K562 (cell line): ENCODE measurements around the gene ERH. TPM values are rescaled to one million over a fixed set of nuclear protein-coding genes. Genes with fewer than 3 reads are reported as not detected.

Experiments
- AFF4 ChIP-seq: sonication (generic); formaldehyde crosslinking; IDR thresholded peaks from 2 replicates; pipeline ENCODE4 v1.8.0; 2023; ENCODE audit warnings: mild to moderate bottlenecking, missing genetic modification reagents
- CEBPB ChIP-seq: fragments of 450-650 bp; IDR thresholded peaks from 2 replicates; pipeline ENCODE4 v1.6.1; 2016; ENCODE audit warnings: missing genetic modification characterization, missing compliant biosample characterization
- CHD2 ChIP-seq: IDR thresholded peaks from 2 replicates; pipeline ENCODE4 v1.6.1; 2011; ENCODE audit warnings: low read depth, low read length
- CREM ChIP-seq: IDR thresholded peaks from 2 replicates; pipeline ENCODE4 v1.6.1; 2014; ENCODE audit warnings: antibody characterized with exemption, low read depth
- FOXM1 ChIP-seq, 2 experiments: fragments of 450-650 bp in 1 of 2; sonication (generic) in 1 of 2; formaldehyde crosslinking in 1 of 2; IDR thresholded peaks; 2 replicates each; pipeline versions ENCODE4 v1.6.1 to v1.9.0; 2017 to 2022; ENCODE audit warnings: low read depth in 2 of 2, mild to moderate bottlenecking in 2 of 2, missing genetic modification reagents in 1 of 2, moderate library complexity in 1 of 2
- HDAC8 ChIP-seq: fragments of 450-650 bp; IDR thresholded peaks from 2 replicates; pipeline ENCODE4 v1.6.1; 2016; ENCODE audit warnings: mild to moderate bottlenecking, missing genetic modification characterization, moderate library complexity, missing compliant biosample characterization
- IFI16 ChIP-seq: fragments of 250-450 bp; sonication (Bioruptor Pico); IDR thresholded peaks from 2 replicates; pipeline ENCODE4 v2.1.2; 2022; ENCODE audit warnings: mild to moderate bottlenecking, inconsistent platforms
- JUN ChIP-seq, 2 experiments: sonication (generic) in 1 of 2; formaldehyde crosslinking in 1 of 2; IDR thresholded peaks; 2 replicates each; pipeline versions ENCODE4 v1.6.1 to v1.8.0; 2012 to 2022; ENCODE audit warnings: borderline replicate concordance in 2 of 2, mild to moderate bottlenecking in 2 of 2, improper control_type of control experiment in 1 of 2, low read depth in 1 of 2, low read length in 1 of 2, missing genetic modification reagents in 1 of 2
- KHSRP ChIP-seq: fragments of 450-650 bp; IDR thresholded peaks from 2 replicates; pipeline ENCODE4 v1.6.1; 2017
- L3MBTL2 ChIP-seq: fragments of 450-650 bp; IDR thresholded peaks from 2 replicates; pipeline ENCODE4 v1.6.1; 2016; ENCODE audit warnings: mild to moderate bottlenecking, moderate library complexity
- NFIX ChIP-seq: fragments of 250-450 bp; sonication (Bioruptor Pico); IDR thresholded peaks from 2 replicates; pipeline ENCODE4 v1.4.0; 2020; ENCODE audit warnings: low read depth, mild to moderate bottlenecking, moderate library complexity
- NFYB ChIP-seq: IDR thresholded peaks from 2 replicates; pipeline ENCODE4 v1.6.1; 2011; ENCODE audit warnings: mild to moderate bottlenecking, moderate library complexity; ENCODE audit not compliant: insufficient read length; ENCODE audit errors: extremely low read depth
- RHOXF2B ChIP-seq: fragments of 250-450 bp; sonication (Bioruptor Pico); conservative IDR thresholded peaks from 2 replicates; pipeline ENCODE4 v1.5.1; 2021
- SIRT6 ChIP-seq: IDR thresholded peaks from one replicate; pipeline ENCODE4 v1.6.1; 2012; ENCODE audit warnings: low read depth, mild to moderate bottlenecking, control low read depth, inconsistent platforms, low read length, moderate library complexity
- SPI1 ChIP-seq: IDR thresholded peaks from 2 replicates; pipeline ENCODE4 v1.6.1; 2011; ENCODE audit warnings: low read depth, low read length, control low read depth, borderline replicate concordance
- TEAD4 ChIP-seq, 2 experiments: sonication (generic) in 1 of 2; formaldehyde crosslinking in 1 of 2; IDR thresholded peaks; 2 replicates each; pipeline versions ENCODE4 v1.6.1 to v1.8.0; 2012 to 2022; ENCODE audit warnings: borderline replicate concordance in 1 of 2, inconsistent platforms in 1 of 2, low read length in 1 of 2, mild to moderate bottlenecking in 1 of 2, missing genetic modification reagents in 1 of 2
- U2AF1 ChIP-seq: fragments of 200-400 bp; formaldehyde crosslinking; optimal IDR thresholded peaks from 2 replicates; pipeline ENCODE3; 2017; ENCODE audit warnings: mild to moderate bottlenecking, low read depth, low read length, moderate library complexity
- ZNF165 ChIP-seq: fragments of 250-450 bp; sonication (Bioruptor Pico); IDR thresholded peaks from 2 replicates; pipeline ENCODE4 v1.4.0; 2020; ENCODE audit warnings: borderline replicate concordance
- ZSCAN32 ChIP-seq: fragments of 450-650 bp; formaldehyde crosslinking; IDR thresholded peaks from 2 replicates; pipeline ENCODE4 v1.4.0; 2020; ENCODE audit warnings: mild to moderate bottlenecking, moderate library complexity
- polyA plus RNA-seq, 8 experiments: library from polyadenylated mRNA; depleted of rRNA in 4 of 8; stranded (reverse) in 5 of 8; unstranded in 3 of 8; fragments of >200 nt; fragmentation: Nextera tagmentation in 2 of 8; fragmentation: Illumina TruSeq in 1 of 8; extraction: Ambion mirVana in 2 of 8; extraction: Trizol in 1 of 8; gene quantifications; 2 replicates each; pipeline versions ENCODE4 v1.2.1 to v1.2.3, GENCODE V29; 2011 to 2014; ENCODE audit warnings: inconsistent platforms in 1 of 8, missing spikeins in 1 of 8
- total RNA-seq, 7 experiments: library from RNA; depleted of rRNA in 6 of 7; stranded (reverse); fragments of >200 nt in 6 of 7; fragmentation: Illumina TruSeq in 2 of 7; extraction: Trizol in 2 of 7; gene quantifications; 2 replicates each; pipeline versions ENCODE4 v1.2.1 to v1.2.3, GENCODE V29; 2011 to 2021; ENCODE audit warnings: low replicate concordance in 1 of 7
- TF ChIP-seq, protein P1 (sequence below): fragments of 200-400 bp; formaldehyde crosslinking; IDR thresholded peaks from 2 replicates; pipeline ENCODE4 v1.6.1; 2017; ENCODE audit warnings: mild to moderate bottlenecking, low read depth, low read length, moderate library complexity

Gene ERH
- total and polyA plus RNA-seq, 9 of the 15 experiments (the other 6 are each of a cell fraction or from before 2014, with no cell fraction given), result 78.2 to 474 (median 250) TPM

DNA sequence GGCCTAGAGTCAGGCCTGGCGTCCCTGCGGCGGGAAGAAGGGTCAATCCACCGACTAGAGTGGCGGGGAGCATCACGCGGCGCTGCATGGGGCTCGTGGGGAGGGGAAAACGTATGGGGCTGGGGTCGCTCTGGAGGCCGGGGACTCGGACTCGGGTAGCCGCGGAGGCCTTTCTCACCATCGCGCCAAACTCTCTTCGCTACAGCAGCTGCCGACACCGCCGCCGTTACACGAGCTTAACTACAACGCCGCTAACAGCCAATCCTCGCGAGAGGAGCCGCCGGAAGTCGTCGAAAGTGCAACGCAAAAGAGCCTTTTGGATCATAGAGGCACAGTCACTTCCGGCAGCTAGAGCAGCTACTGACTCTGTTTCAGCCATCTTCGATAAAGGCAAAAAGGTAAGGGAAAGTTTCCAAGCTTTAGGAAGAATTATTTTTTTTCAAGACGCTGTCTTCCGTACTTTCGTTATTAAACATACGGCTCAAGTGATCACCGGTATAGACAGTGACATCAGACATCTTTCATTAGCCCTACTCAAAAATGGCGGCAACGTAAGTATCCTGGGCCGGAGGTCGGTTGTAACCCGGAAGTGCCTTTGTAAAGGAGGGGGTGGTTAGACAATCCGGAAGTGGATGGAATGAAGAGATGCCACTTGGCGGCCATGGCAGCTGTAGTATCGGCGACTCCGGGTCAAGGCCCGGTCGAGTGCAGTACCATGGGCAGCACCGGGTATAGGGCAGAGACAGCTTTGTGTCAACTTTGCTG lies at the start of gene ERH, which contains the start of gene SLC39A9 (continued):
- TF ChIP-seq, protein P1, sequence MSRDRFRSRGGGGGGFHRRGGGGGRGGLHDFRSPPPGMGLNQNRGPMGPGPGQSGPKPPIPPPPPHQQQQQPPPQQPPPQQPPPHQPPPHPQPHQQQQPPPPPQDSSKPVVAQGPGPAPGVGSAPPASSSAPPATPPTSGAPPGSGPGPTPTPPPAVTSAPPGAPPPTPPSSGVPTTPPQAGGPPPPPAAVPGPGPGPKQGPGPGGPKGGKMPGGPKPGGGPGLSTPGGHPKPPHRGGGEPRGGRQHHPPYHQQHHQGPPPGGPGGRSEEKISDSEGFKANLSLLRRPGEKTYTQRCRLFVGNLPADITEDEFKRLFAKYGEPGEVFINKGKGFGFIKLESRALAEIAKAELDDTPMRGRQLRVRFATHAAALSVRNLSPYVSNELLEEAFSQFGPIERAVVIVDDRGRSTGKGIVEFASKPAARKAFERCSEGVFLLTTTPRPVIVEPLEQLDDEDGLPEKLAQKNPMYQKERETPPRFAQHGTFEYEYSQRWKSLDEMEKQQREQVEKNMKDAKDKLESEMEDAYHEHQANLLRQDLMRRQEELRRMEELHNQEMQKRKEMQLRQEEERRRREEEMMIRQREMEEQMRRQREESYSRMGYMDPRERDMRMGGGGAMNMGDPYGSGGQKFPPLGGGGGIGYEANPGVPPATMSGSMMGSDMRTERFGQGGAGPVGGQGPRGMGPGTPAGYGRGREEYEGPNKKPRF, result no peak
- TF ChIP-seq JUN (IDR thresholded peaks at IDR 0.05; ENCODE audit: borderline replicate concordance, low read depth, low read length), result no peak
- TF ChIP-seq JUN (CRISPR knock-in tag; IDR thresholded peaks at IDR 0.05; ENCODE audit: borderline replicate concordance), result no peak
- TF ChIP-seq TEAD4 (IDR thresholded peaks at IDR 0.05; ENCODE audit: low read length), result peak; percentile 14; the same call in 1 of the 2 replicates
- no peak for TF ChIP-seq TEAD4 (CRISPR knock-in tag; IDR thresholded peaks at IDR 0.05; ENCODE audit: borderline replicate concordance)
- TF ChIP-seq KHSRP, result no peak
- no peak for TF ChIP-seq ZSCAN32 (CRISPR knock-in tag)
- TF ChIP-seq CREM, result peak; percentile 92
- TF ChIP-seq L3MBTL2, result peak; percentile 46; the same call in 1 of the 2 replicates
- TF ChIP-seq HDAC8 (tag), result peak; percentile 84; the same call in 1 of the 2 replicates
- no peak for TF ChIP-seq RHOXF2B (CRISPR knock-in tag)
- no peak for TF ChIP-seq NFIX (CRISPR knock-in tag)
- no peak for TF ChIP-seq IFI16 (CRISPR knock-in tag)
- TF ChIP-seq SIRT6, result no peak
- no peak for TF ChIP-seq NFYB
- TF ChIP-seq ZNF165 (CRISPR knock-in tag), result no peak
- peak; percentile 80 for TF ChIP-seq FOXM1 (IDR thresholded peaks at IDR 0.05; ENCODE audit: low read depth)
- no peak for TF ChIP-seq FOXM1 (CRISPR knock-in tag; IDR thresholded peaks at IDR 0.05; ENCODE audit: low read depth)
- peak; percentile 97 for TF ChIP-seq CHD2
- no peak; the same call in 1 of the 2 replicates for TF ChIP-seq AFF4 (CRISPR knock-in tag)
- no peak for TF ChIP-seq CEBPB (tag)
- TF ChIP-seq SPI1, result peak; percentile 58; the same call in 1 of the 2 replicates
- no peak for TF ChIP-seq U2AF1
